RWPE2 (cell line): Measurements from ENCODE around the gene RAB33B.
A peak's percentile ranks its signal among the peaks of the same experiment; 100 is the strongest.
"Not testable (repeated sequence)": the region's sequence is repeated elsewhere in the genome, so short reads cannot be mapped to it uniquely, and the experiment has no call there.

Source experiments
- ATAC-seq: fragments of 200-7000 bp; cut with Tn5 transposase; 3 replicates; pipeline ENCODE4 v1.9.1; 2021; ENCODE audit warnings: low read depth
- DNase-seq: peaks from one replicate; pipeline ENCODE4 v3.0.0-alpha.2; 2020; ENCODE audit warnings: low spot score
- H3K27ac ChIP-seq: fragments of 450-650 bp; 2 replicates; pipeline ENCODE4 v1.5.1; 2017; ENCODE audit warnings: mild to moderate bottlenecking; ENCODE audit not compliant: poor library complexity, severe bottlenecking
- H3K27me3 ChIP-seq: fragments of 250-450 bp; sonication (Bioruptor Pico); 2 replicates; pipeline ENCODE4 v1.5.1; 2021; ENCODE audit warnings: mild to moderate bottlenecking, moderate library complexity; ENCODE audit not compliant: insufficient read depth, poor library complexity, severe bottlenecking
- H3K36me3 ChIP-seq: fragments of 250-450 bp; sonication (Bioruptor Pico); 2 replicates; pipeline ENCODE4 v1.5.1; 2020; ENCODE audit warnings: low read depth, mild to moderate bottlenecking, moderate library complexity
- H3K4me1 ChIP-seq: fragments of 250-450 bp; sonication (Bioruptor Pico); 2 replicates; pipeline ENCODE4 v1.5.1; 2021; ENCODE audit warnings: mild to moderate bottlenecking, moderate library complexity; ENCODE audit not compliant: insufficient read depth, poor library complexity, severe bottlenecking
- H3K4me3 ChIP-seq: fragments of 250-450 bp; sonication (Bioruptor Pico); 2 replicates; pipeline ENCODE4 v1.5.1; 2021; ENCODE audit warnings: mild to moderate bottlenecking, moderate library complexity; ENCODE audit not compliant: severe bottlenecking
- H3K9me3 ChIP-seq: fragments of 250-450 bp; sonication (Bioruptor Pico); 2 replicates; pipeline ENCODE4 v1.5.1; 2021; ENCODE audit warnings: mild to moderate bottlenecking, moderate library complexity; ENCODE audit not compliant: severe bottlenecking
- TF ChIP-seq, protein P1 (sequence below): fragments of 450-650 bp; IDR thresholded peaks from one replicate; pipeline ENCODE4 v1.5.1; 2017; ENCODE audit warnings: mild to moderate bottlenecking, moderate library complexity; ENCODE audit not compliant: poor library complexity, severe bottlenecking

Gene RAB33B

DNA sequence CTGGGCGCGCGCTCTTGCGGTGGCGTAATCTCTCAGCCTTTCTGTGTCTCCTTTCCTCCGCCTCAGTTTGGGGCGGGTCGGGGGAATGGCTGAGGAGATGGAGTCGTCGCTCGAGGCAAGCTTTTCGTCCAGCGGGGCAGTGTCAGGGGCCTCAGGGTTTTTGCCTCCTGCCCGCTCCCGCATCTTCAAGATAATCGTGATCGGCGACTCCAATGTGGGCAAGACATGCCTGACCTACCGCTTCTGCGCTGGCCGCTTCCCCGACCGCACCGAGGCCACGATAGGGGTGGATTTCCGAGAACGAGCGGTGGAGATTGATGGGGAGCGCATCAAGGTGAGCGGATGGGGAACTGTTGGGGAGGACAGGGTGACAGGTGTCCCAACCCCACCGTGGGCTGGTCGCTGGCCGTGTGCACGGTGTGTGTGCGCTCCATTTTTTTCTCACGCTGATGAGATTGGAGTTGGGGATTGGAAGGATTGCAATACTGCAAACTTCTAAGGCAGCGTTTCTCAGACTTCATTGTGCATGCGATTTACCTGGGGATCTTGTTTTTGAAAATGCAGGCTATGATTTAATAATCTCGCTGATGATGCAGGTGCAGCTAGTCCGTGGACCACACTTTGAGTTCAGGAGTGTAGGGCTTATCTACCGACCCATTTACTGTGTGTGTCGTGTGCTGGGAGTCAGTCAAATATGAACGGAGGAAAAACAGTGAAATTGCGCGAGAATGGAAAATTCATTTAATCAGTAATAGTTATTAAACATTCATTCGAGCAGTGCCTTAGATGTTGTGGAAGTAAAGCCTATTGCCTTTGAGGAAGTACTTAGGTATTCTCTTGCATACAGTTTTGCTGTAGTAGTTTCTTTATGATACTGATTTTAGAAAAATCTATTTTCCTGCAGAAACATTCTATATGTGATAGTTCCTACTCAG lies at the start of gene RAB33B:
TSS of gene RAB33B (plus strand) at position 11 of the 935 bp plus-strand sequence. CDS start at position 86, 75 bp downstream.
- DNase-seq: no peak

GRCh38 chr4:139410312-139410711 lies 43.6 kb upstream of the RAB33B start:
- H3K4me3 ChIP-seq: no peak overlapping the region
- no peak overlapping the region for H3K27ac ChIP-seq
- ATAC-seq: no peak
- TF ChIP-seq, protein P1, sequence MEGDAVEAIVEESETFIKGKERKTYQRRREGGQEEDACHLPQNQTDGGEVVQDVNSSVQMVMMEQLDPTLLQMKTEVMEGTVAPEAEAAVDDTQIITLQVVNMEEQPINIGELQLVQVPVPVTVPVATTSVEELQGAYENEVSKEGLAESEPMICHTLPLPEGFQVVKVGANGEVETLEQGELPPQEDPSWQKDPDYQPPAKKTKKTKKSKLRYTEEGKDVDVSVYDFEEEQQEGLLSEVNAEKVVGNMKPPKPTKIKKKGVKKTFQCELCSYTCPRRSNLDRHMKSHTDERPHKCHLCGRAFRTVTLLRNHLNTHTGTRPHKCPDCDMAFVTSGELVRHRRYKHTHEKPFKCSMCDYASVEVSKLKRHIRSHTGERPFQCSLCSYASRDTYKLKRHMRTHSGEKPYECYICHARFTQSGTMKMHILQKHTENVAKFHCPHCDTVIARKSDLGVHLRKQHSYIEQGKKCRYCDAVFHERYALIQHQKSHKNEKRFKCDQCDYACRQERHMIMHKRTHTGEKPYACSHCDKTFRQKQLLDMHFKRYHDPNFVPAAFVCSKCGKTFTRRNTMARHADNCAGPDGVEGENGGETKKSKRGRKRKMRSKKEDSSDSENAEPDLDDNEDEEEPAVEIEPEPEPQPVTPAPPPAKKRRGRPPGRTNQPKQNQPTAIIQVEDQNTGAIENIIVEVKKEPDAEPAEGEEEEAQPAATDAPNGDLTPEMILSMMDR: no peak
- peaks cover 7% of the 10 kb centered on the region for H3K36me3 ChIP-seq
- H3K4me1 ChIP-seq: no peaks in the 10 kb centered on the region
- DNase-seq: no peak
- H3K9me3 ChIP-seq: no peaks in the 10 kb centered on the region
- no peaks in the 10 kb centered on the region for H3K27me3 ChIP-seq

More for the DNA sequence above, at the start of gene RAB33B:
- no peaks in the 10 kb centered on the region for H3K36me3 ChIP-seq
- H3K27ac ChIP-seq: peak within 1 kb of the TSS; percentile 80
- no peaks in the 10 kb centered on the region for H3K27me3 ChIP-seq
- peaks cover 34% of the 10 kb centered on the region for H3K4me1 ChIP-seq
- TF ChIP-seq, protein P1: no peak
- no peaks in the 10 kb centered on the region for H3K9me3 ChIP-seq
- peak; percentile 7; the same call in 2 of the 3 replicates for ATAC-seq
- peak within 1 kb of the TSS; percentile 57 for H3K4me3 ChIP-seq

GRCh38 chr4:139414671-139415210 lies 39.2 kb upstream of the RAB33B start:
- not testable (repeated sequence) for H3K4me3 ChIP-seq

GRCh38 chr4:139416073-139416673 lies 37.7 kb upstream of the RAB33B start:
- Histone ChIP-seq H3K9me3 (no peaks in the 10 kb centered on the region), H3K4me3 (no peak overlapping the region), H3K27ac (no peak overlapping the region), H3K4me1 (peaks cover 16% of the 10 kb centered on the region), H3K27me3 (no peaks in the 10 kb centered on the region), H3K36me3 (no peaks in the 10 kb centered on the region)
- DNase-seq: no peak
- TF ChIP-seq, protein P1: peak; percentile 85
- ATAC-seq: no peak

More at GRCh38 chr4:139414671-139415210, 39.2 kb upstream of the RAB33B start:
- not testable (repeated sequence) for ATAC-seq, DNase-seq, H3K36me3 ChIP-seq, H3K27me3 ChIP-seq, H3K9me3 ChIP-seq, H3K27ac ChIP-seq
- peaks cover 12% of the 10 kb centered on the region for H3K4me1 ChIP-seq

GRCh38 chr4:139419388-139419914 lies 34.5 kb upstream of the RAB33B start:
- no peaks in the 10 kb centered on the region for H3K36me3 ChIP-seq
- TF ChIP-seq, protein P1: no peak
- no peak overlapping the region for H3K4me3 ChIP-seq
- DNase-seq: no peak
- H3K4me1 ChIP-seq: peaks cover 16% of the 10 kb centered on the region
- no peaks in the 10 kb centered on the region for H3K27me3 ChIP-seq
- peak; percentile 88 for ATAC-seq
- H3K27ac ChIP-seq: peak overlapping the region; percentile 84
- no peaks in the 10 kb centered on the region for H3K9me3 ChIP-seq
